SK-N-SH (cell line): Measurements from ENCODE around the gene EGFLAM. TPM values are rescaled to one million over a fixed set of nuclear protein-coding genes. Genes with fewer than 3 reads are reported as not detected.

Experiments used
- CTCF ChIA-PET: fragments of 300-600, 350-600 bp; formaldehyde crosslinking; extraction: SDS; loops from one replicate; lab custom pipeline; 2021; lab: Yijun Ruan, JAX
- POLR2A ChIA-PET: fragments of 350-600 bp; sonication (Branson Sonifier 250); formaldehyde crosslinking; extraction: SDS; loops from one replicate; lab custom pipeline; 2020; ENCODE audit warnings: antibody characterized with exemption, inconsistent platforms; lab: Yijun Ruan, JAX
- DNase-seq: peaks from one replicate; pipeline ENCODE4 v3.0.0; 2012
- H2AFZ ChIP-seq: fragments of 200-600 bp; sonication (generic); 2 replicates; pipeline ENCODE4 v1.8.1; 2016; ENCODE audit warnings: antibody characterized with exemption, mild to moderate bottlenecking, low read depth
- H3F3A ChIP-seq: fragments of 200-600 bp; sonication (generic); replicated peaks from 2 replicates; pipeline ENCODE3; 2016; ENCODE audit warnings: antibody characterized with exemption, mild to moderate bottlenecking; ENCODE audit not compliant: insufficient read depth
- H3K27ac ChIP-seq, 2 experiments: fragments of 200-500 bp in 1 of 2; fragments of 200-600 bp in 1 of 2; sonication (Bioruptor generic) in 1 of 2; sonication (generic), shearing (Covaris generic) in 1 of 2; 2 replicates each; pipeline versions ENCODE4 v1.5.1 to v1.6.1; 2014 to 2016; ENCODE audit warnings: low read depth in 2 of 2, inconsistent platforms in 1 of 2, low read length in 1 of 2, mild to moderate bottlenecking in 1 of 2, mixed read lengths in 1 of 2
- H3K27me3 ChIP-seq: fragments of 200-600 bp; sonication (generic), shearing (Covaris generic); 2 replicates; pipeline ENCODE4 v1.6.1; 2016; ENCODE audit warnings: mixed run types; ENCODE audit not compliant: insufficient read depth
- H3K36me3 ChIP-seq, 2 experiments: fragments of 200-500 bp in 1 of 2; fragments of 200-600 bp in 1 of 2; sonication (Bioruptor generic) in 1 of 2; sonication (generic) in 1 of 2; replicated peaks in 1 of 2; 2 replicates each; pipeline versions ENCODE3 to v1.5.1; 2014 to 2016; ENCODE audit warnings: low read length in 1 of 2, mild to moderate bottlenecking in 1 of 2; ENCODE audit not compliant: insufficient read depth in 2 of 2, control insufficient read depth in 1 of 2
- H3K4me1 ChIP-seq, 2 experiments: fragments of 200-500 bp in 1 of 2; fragments of 200-600 bp in 1 of 2; sonication (Bioruptor generic) in 1 of 2; sonication (generic), shearing (Covaris generic) in 1 of 2; 2 replicates each; pipeline versions ENCODE4 v1.5.1 to v1.6.1; 2014 to 2016; ENCODE audit warnings: low read depth in 1 of 2, low read length in 1 of 2, mixed run types in 1 of 2; ENCODE audit not compliant: insufficient read depth in 2 of 2, control insufficient read depth in 1 of 2
- H3K4me2 ChIP-seq: fragments of 200-600 bp; sonication (generic), shearing (Covaris generic); 2 replicates; pipeline ENCODE4 v1.6.1; 2017; ENCODE audit warnings: mixed run types
- H3K4me3 ChIP-seq, 2 experiments: fragments of 200-500 bp in 1 of 2; fragments of 200-600 bp in 1 of 2; sonication (Bioruptor generic) in 1 of 2; sonication (generic), shearing (Covaris generic) in 1 of 2; 2 replicates each; pipeline versions ENCODE4 v1.5.1 to v1.8.1; 2014 to 2016; ENCODE audit warnings: low read depth in 2 of 2, inconsistent platforms in 1 of 2, low read length in 1 of 2, mild to moderate bottlenecking in 1 of 2, mixed read lengths in 1 of 2, moderate library complexity in 1 of 2
- H3K79me2 ChIP-seq: fragments of 200-600 bp; sonication (generic); 2 replicates; pipeline ENCODE4 v1.8.1; 2017; ENCODE audit warnings: mild to moderate bottlenecking; ENCODE audit not compliant: insufficient read depth
- H3K9ac ChIP-seq: fragments of 200-600 bp; sonication (generic); 2 replicates; pipeline ENCODE4 v1.6.1; 2017; ENCODE audit warnings: mixed run types
- H3K9me2 ChIP-seq: fragments of 200-600 bp; sonication (generic); 2 replicates; pipeline ENCODE4 v1.6.1; 2017; ENCODE audit warnings: mixed run types
- H3K9me3 ChIP-seq: fragments of 200-600 bp; sonication (generic); 2 replicates; pipeline ENCODE4 v1.6.1; 2017; ENCODE audit warnings: mixed run types, mild to moderate bottlenecking, moderate library complexity
- H4K20me1 ChIP-seq: fragments of 200-600 bp; sonication (generic); 2 replicates; pipeline ENCODE4 v1.6.1; 2017; ENCODE audit warnings: mild to moderate bottlenecking, mixed run types; ENCODE audit not compliant: insufficient read depth
- CHD2 ChIP-seq: fragments of 150-350 bp; IDR thresholded peaks from 2 replicates; pipeline ENCODE4 v1.6.1; 2018; ENCODE audit warnings: low read length; ENCODE audit not compliant: partially characterized antibody
- FOSL2 ChIP-seq: IDR thresholded peaks from 2 replicates; pipeline ENCODE4 v1.4.0; 2012; ENCODE audit warnings: low read depth, mild to moderate bottlenecking, moderate library complexity, borderline replicate concordance
- FOXJ3 ChIP-seq: sonication (generic); formaldehyde crosslinking; IDR thresholded peaks from 2 replicates; pipeline ENCODE4 v1.5.1; 2020; ENCODE audit warnings: mild to moderate bottlenecking, missing genetic modification reagents
- GABPA ChIP-seq: IDR thresholded peaks from 2 replicates; pipeline ENCODE4 v1.4.0; 2012; ENCODE audit warnings: low read depth, mild to moderate bottlenecking
- GATA2 ChIP-seq: sonication (generic); formaldehyde crosslinking; IDR thresholded peaks from 2 replicates; pipeline ENCODE4 v1.5.0; 2020; ENCODE audit warnings: mild to moderate bottlenecking, missing genetic modification reagents
- IRF3 ChIP-seq: fragments of 150-350 bp; IDR thresholded peaks from 2 replicates; pipeline ENCODE4 v1.6.1; 2016; ENCODE audit warnings: mild to moderate bottlenecking, low read depth, low read length
- JUND ChIP-seq: IDR thresholded peaks from 2 replicates; pipeline ENCODE4 v1.4.0; 2012
- MEF2A ChIP-seq: IDR thresholded peaks from 2 replicates; pipeline ENCODE4 v1.4.0; 2012; ENCODE audit warnings: low read depth, borderline replicate concordance
- MXI1 ChIP-seq: IDR thresholded peaks from 2 replicates; pipeline ENCODE4 v1.6.1; 2012; ENCODE audit warnings: mild to moderate bottlenecking, low read depth, low read length, improper control_type of control experiment
- NRF1 ChIP-seq: IDR thresholded peaks from 2 replicates; pipeline ENCODE4 v1.6.1; 2012; ENCODE audit warnings: low read depth, mild to moderate bottlenecking, low read length
- RAD21 ChIP-seq: IDR thresholded peaks from 2 replicates; pipeline ENCODE4 v1.6.1; 2012; ENCODE audit warnings: mild to moderate bottlenecking, low read length
- RCOR1 ChIP-seq: fragments of 150-350 bp; IDR thresholded peaks from 2 replicates; pipeline ENCODE4 v1.6.1; 2017; ENCODE audit warnings: antibody characterized with exemption, low read length
- RFX5 ChIP-seq: IDR thresholded peaks from 2 replicates; pipeline ENCODE4 v1.6.1; 2012; ENCODE audit warnings: mild to moderate bottlenecking, improper control_type of control experiment, low read length
- SMC3 ChIP-seq: IDR thresholded peaks from 2 replicates; pipeline ENCODE4 v1.6.1; 2012; ENCODE audit warnings: low read depth, low read length, improper control_type of control experiment
- TEAD4 ChIP-seq: IDR thresholded peaks from 2 replicates; pipeline ENCODE4 v1.4.0; 2012; ENCODE audit warnings: mild to moderate bottlenecking, borderline replicate concordance; ENCODE audit not compliant: insufficient read depth
- USF2 ChIP-seq: fragments of 150-350 bp; IDR thresholded peaks from 2 replicates; pipeline ENCODE4 v1.6.1; 2017; ENCODE audit warnings: antibody characterized with exemption, low read length, low read depth, borderline replicate concordance
- ZBTB33 ChIP-seq: IDR thresholded peaks from 2 replicates; pipeline ENCODE4 v1.4.0; 2012; ENCODE audit warnings: low read depth, borderline replicate concordance
- WGBS: methylation state at CpG from one replicate; pipeline ENCODE4 v1.1.6; 2017; ENCODE audit warnings: low lambda C conversion rate; 5-methylcytosine and 5-hydroxymethylcytosine counted together
- polyA plus RNA-seq, 3 experiments: library from polyadenylated mRNA; depleted of rRNA; stranded (reverse); fragments of >200 nt; gene quantifications; 2 replicates each; pipeline ENCODE4 v1.2.3, GENCODE V29; 2012
- TF ChIP-seq, protein P1 (sequence below): IDR thresholded peaks from 2 replicates; pipeline ENCODE4 v1.6.1; 2012; ENCODE audit warnings: mild to moderate bottlenecking, low read depth, low read length, moderate library complexity
- TF ChIP-seq, protein P2 (sequence below): IDR thresholded peaks from 2 replicates; pipeline ENCODE4 v1.4.0; 2012; ENCODE audit warnings: low read depth, borderline replicate concordance
- TF ChIP-seq, protein P3 (sequence below): IDR thresholded peaks from 2 replicates; pipeline ENCODE4; 2012

Gene EGFLAM
- polyA plus RNA-seq, 1 of the 3 experiments (the other 2 are of a cell fraction), result 0.05 TPM

GRCh38 chr5:38434966-38435705, 176.8 kb downstream of the EGFLAM start (continued):
- TF ChIP-seq ZBTB33, result no peak

GRCh38 chr5:38438757-38439156, 180.4 kb downstream of the EGFLAM start:
- H3K27me3 ChIP-seq, result no peaks in the 10 kb centered on the region
- DNase-seq, result no peak
- POLR2A ChIA-PET, result no interaction called here
- no peaks in the 10 kb centered on the region for H3K9me2 ChIP-seq
- CTCF ChIA-PET, result interaction anchor here (1.1 to 1.8 kb wide), 2 partner anchors 18 to 371 kb away, joined by 9 read pairs; no protein-coding TSS in a partner anchor
- no peaks in the 10 kb centered on the region for H4K20me1 ChIP-seq
- H3K27ac ChIP-seq, result no peak overlapping the region
- no peak overlapping the region for H2AFZ ChIP-seq
- no peak overlapping the region for H3K9ac ChIP-seq
- no peak overlapping the region for H3K4me3 ChIP-seq
- 69% methylated on average over 1 of the region's 1 CpG for WGBS
- H3K36me3 ChIP-seq, result no peaks in the 10 kb centered on the region
- no peaks in the 10 kb centered on the region for H3K79me2 ChIP-seq
- no peaks in the 10 kb centered on the region for H3K9me3 ChIP-seq
- TF ChIP-seq NRF1, result no peak
- no peak for TF ChIP-seq RFX5
- TF ChIP-seq RAD21, result no peak
- TF ChIP-seq USF2, result no peak
- TF ChIP-seq, protein P1, sequence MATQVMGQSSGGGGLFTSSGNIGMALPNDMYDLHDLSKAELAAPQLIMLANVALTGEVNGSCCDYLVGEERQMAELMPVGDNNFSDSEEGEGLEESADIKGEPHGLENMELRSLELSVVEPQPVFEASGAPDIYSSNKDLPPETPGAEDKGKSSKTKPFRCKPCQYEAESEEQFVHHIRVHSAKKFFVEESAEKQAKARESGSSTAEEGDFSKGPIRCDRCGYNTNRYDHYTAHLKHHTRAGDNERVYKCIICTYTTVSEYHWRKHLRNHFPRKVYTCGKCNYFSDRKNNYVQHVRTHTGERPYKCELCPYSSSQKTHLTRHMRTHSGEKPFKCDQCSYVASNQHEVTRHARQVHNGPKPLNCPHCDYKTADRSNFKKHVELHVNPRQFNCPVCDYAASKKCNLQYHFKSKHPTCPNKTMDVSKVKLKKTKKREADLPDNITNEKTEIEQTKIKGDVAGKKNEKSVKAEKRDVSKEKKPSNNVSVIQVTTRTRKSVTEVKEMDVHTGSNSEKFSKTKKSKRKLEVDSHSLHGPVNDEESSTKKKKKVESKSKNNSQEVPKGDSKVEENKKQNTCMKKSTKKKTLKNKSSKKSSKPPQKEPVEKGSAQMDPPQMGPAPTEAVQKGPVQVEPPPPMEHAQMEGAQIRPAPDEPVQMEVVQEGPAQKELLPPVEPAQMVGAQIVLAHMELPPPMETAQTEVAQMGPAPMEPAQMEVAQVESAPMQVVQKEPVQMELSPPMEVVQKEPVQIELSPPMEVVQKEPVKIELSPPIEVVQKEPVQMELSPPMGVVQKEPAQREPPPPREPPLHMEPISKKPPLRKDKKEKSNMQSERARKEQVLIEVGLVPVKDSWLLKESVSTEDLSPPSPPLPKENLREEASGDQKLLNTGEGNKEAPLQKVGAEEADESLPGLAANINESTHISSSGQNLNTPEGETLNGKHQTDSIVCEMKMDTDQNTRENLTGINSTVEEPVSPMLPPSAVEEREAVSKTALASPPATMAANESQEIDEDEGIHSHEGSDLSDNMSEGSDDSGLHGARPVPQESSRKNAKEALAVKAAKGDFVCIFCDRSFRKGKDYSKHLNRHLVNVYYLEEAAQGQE, result no peak
- TF ChIP-seq GABPA, result no peak
- TF ChIP-seq GATA2 (CRISPR knock-in tag), result no peak
- TF ChIP-seq RCOR1, result no peak
- TF ChIP-seq TEAD4, result no peak
- TF ChIP-seq, protein P2, sequence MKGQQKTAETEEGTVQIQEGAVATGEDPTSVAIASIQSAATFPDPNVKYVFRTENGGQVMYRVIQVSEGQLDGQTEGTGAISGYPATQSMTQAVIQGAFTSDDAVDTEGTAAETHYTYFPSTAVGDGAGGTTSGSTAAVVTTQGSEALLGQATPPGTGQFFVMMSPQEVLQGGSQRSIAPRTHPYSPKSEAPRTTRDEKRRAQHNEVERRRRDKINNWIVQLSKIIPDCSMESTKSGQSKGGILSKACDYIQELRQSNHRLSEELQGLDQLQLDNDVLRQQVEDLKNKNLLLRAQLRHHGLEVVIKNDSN, result no peak
- TF ChIP-seq SMC3, result no peak
- no peak for TF ChIP-seq MXI1
- no peak for TF ChIP-seq FOXJ3 (CRISPR knock-in tag)
- no peak for TF ChIP-seq CHD2
- TF ChIP-seq, protein P3, sequence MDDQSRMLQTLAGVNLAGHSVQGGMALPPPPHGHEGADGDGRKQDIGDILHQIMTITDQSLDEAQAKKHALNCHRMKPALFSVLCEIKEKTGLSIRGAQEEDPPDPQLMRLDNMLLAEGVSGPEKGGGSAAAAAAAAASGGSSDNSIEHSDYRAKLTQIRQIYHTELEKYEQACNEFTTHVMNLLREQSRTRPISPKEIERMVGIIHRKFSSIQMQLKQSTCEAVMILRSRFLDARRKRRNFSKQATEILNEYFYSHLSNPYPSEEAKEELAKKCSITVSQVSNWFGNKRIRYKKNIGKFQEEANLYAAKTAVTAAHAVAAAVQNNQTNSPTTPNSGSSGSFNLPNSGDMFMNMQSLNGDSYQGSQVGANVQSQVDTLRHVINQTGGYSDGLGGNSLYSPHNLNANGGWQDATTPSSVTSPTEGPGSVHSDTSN, result no peak
- no peak for TF ChIP-seq FOSL2
- TF ChIP-seq IRF3, result no peak
- no peak for TF ChIP-seq JUND
- no peak for TF ChIP-seq MEF2A
- peaks cover 3 to 5% of the 10 kb centered on the region in 2 experiments; a peak in 2 of 4 replicates for H3K4me1 ChIP-seq
- H3F3A ChIP-seq, result no peaks in the 10 kb centered on the region
- H3K4me2 ChIP-seq, result no peak overlapping the region
